ENCODE data around the gene SLC12A3.

DNA sequence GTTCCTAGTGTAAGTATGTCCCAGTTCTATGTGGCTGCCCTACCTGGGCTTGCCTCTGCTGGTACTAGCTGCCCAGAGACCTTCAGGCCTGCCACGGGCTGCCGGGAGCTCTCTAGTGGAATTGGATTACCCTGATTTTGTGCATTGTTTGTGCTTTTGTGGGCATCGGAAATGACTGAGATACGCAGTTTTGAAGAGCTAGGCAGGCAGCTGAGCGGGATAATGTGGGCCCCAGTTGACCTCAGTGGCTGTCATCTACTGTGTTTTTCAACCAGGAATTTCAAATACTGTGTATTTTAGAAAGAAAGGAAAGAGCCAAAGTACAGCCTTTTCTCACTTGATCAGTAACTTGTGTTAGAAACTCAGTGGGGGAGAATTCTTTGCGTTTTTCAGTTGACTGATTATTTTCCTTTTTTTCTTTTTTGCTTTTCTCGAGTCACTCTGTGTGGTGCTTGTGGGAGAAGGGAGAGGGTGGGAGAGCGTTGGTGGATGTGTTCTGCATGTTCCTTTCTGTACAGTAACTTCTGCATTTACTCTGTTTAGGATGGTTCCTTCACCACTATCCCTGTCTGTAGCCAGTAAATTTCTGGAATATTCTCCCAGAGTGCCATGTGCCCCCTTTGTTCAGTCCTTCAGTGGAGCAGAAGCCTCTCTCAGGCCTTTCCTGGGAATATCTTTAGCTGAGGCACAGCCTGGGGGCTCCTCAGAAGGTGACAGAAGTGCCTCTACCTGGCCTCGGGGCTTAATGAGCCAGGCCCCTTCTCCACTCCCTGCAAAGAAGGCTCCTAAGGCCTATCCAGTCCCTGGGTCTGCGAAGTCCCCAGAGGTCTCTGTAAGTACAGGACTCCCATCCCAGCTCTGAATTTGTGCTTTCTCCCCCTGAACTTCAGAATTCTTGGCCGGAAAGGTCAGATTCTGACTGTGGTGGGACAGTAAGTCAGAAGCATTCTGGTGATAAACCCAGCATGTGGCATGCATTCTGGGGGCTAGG, 15.0 kb upstream of the SLC12A3 start:
- TF ChIP-seq CTCF (IDR thresholded peaks at IDR 0.05) (no peak), POLR2AphosphoS5 (IDR thresholded peaks at IDR 0.05) (no peak)

All from gastroesophageal sphincter (tissue), 3 donors.